Left cardiac atrium (tissue), 4 donors: ENCODE results near the gene PASD1. TPM values are rescaled to one million over a fixed set of nuclear protein-coding genes. Genes with fewer than 3 reads are reported as not detected.
A peak's percentile ranks its signal among the peaks of the same experiment; 100 is the strongest.

Source experiments
- ATAC-seq, 2 donors: fragments of 200-7000 bp; cut with Tn5 transposase; one replicate each; pipeline ENCODE4 v1.9.1; 2020; ENCODE audit warnings: mild to moderate bottlenecking in 2 of 2, moderate library complexity in 2 of 2
- DNase-seq: peaks from one replicate; pipeline ENCODE4 v3.0.0-alpha.2; 2020
- intact Hi-C, 2 donors: fragments of 100-400 bp; cut with DNase I; formaldehyde crosslinking; loops; one replicate each; pipeline versions ENCODE4 v1.14.1 to v1.15.1; 2022 to 2023
- total RNA-seq, 2 donors: library from RNA; stranded (reverse); fragmentation: NEBNext Ultra II Directional; extraction: Animal tissue kit (Norgen Biotek cat#: 25700); gene quantifications; one replicate each; pipeline ENCODE4 v1.2.1, GENCODE V29; 2021
- donor health status: DM: no; HTN: yes; CAD: no.
- donor health status: DM: no; HTN: yes; CAD: no; lungs with severe emphysema.
- donor health status: DM: yes; HTN: yes; CAD: no.
- donor health status: Dilated cardiomyopathy.

The PASD1 gene
- total RNA-seq, 2 donors from 2014 or later, result not detected

GRCh38 chrX:151724563-151725337 lies 161.3 kb downstream of the PASD1 start:
- no peak for DNase-seq
- intact Hi-C loops, result no loop called here
- ATAC-seq, result peak in 1 of 2 donors; percentile 3

- peak in 1 of 2 donors; percentile 39 for ATAC-seq
- intact Hi-C loops, result no loop called here
- DNase-seq, result no peak
Measured at GRCh38 chrX:151725338-151725614, 161.8 kb downstream of the PASD1 start.

Other genes with a start within 250 kb of the PASD1 start
- 10 to 100 TPM; 22.6 to 25.4 TPM for gene VMA21, start 166.5 kb upstream of the PASD1 start, total RNA-seq
- gene PRRG3, start 131.8 kb downstream of the PASD1 start, total RNA-seq, result 1 to 10 TPM in 1 of 2 donors, under 1 TPM in 1; 0.18 to 1.1 TPM
- gene FATE1, start 152.4 kb downstream of the PASD1 start, total RNA-seq, result not detected
- gene CNGA2, start 171.1 kb downstream of the PASD1 start, total RNA-seq, result not detected